ENCODE data around the gene FARS2.

The FARS2 gene

GRCh38 chr6:5726976-5727718 lies 465.8 kb downstream of the FARS2 start:
- no peak for DNase-seq (ENCODE audit: low read depth in 2 of 2)

GRCh38 chr6:5728351-5729079 lies 467.2 kb downstream of the FARS2 start:
- DNase-seq (ENCODE audit: low read depth in 2 of 2) = no peak

- no peak for DNase-seq (ENCODE audit: low read depth in 2 of 2)
These were observed 467.7 kb downstream of the FARS2 start for GRCh38 chr6:5729080-5729434.

GRCh38 chr6:5729813-5730517 lies 468.7 kb downstream of the FARS2 start:
- DNase-seq (ENCODE audit: low read depth in 2 of 2) = no peak

- DNase-seq (ENCODE audit: low read depth in 2 of 2) = no peak
These were observed 469.4 kb downstream of the FARS2 start for GRCh38 chr6:5730585-5731263.

- no peak for DNase-seq (ENCODE audit: low read depth in 2 of 2)
These were observed 470.1 kb downstream of the FARS2 start for GRCh38 chr6:5731435-5731834.

GRCh38 chr6:5732496-5732895 lies 471.2 kb downstream of the FARS2 start:
- DNase-seq (ENCODE audit: low read depth in 2 of 2) = no peak

GRCh38 chr6:5736016-5736738 lies 474.9 kb downstream of the FARS2 start:
- no peak for DNase-seq (ENCODE audit: low read depth in 2 of 2)

- no peak for DNase-seq (ENCODE audit: low read depth in 2 of 2)
These were observed 476.1 kb downstream of the FARS2 start for GRCh38 chr6:5737460-5737859.

- no peak for DNase-seq (ENCODE audit: low read depth in 2 of 2)
These were observed 476.9 kb downstream of the FARS2 start for GRCh38 chr6:5738211-5738610.

GRCh38 chr6:5744497-5744896 lies 483.2 kb downstream of the FARS2 start:
- DNase-seq (ENCODE audit: low read depth in 2 of 2) = no peak

GRCh38 chr6:5745081-5745480 lies 483.8 kb downstream of the FARS2 start:
- DNase-seq (ENCODE audit: low read depth in 2 of 2) = no peak

- no peak for DNase-seq (ENCODE audit: low read depth in 2 of 2)
These were observed 484.9 kb downstream of the FARS2 start for GRCh38 chr6:5746053-5746758.

- no peak for DNase-seq (ENCODE audit: low read depth in 2 of 2)
These were observed 485.4 kb downstream of the FARS2 start for GRCh38 chr6:5746759-5747130.

GRCh38 chr6:5747379-5747778 lies 486.1 kb downstream of the FARS2 start:
- DNase-seq (ENCODE audit: low read depth in 2 of 2) = no peak

GRCh38 chr6:5749016-5749650 lies 487.8 kb downstream of the FARS2 start:
- no peak for DNase-seq (ENCODE audit: low read depth in 2 of 2)

- no peak for DNase-seq (ENCODE audit: low read depth in 2 of 2)
These were observed 488.4 kb downstream of the FARS2 start for GRCh38 chr6:5749651-5750215.

GRCh38 chr6:5751525-5752390 lies 490.4 kb downstream of the FARS2 start:
- DNase-seq (ENCODE audit: low read depth in 2 of 2) = no peak

GRCh38 chr6:5752391-5752680 lies 491.0 kb downstream of the FARS2 start:
- DNase-seq (ENCODE audit: low read depth in 2 of 2) = no peak
